Osteocyte (in vitro differentiated cells): ENCODE data around the gene PPP1R12C. TPM values are rescaled to one million over a fixed set of nuclear protein-coding genes. Genes with fewer than 3 reads are reported as not detected.

ENCODE experiments used
- DNase-seq: peaks from one replicate; pipeline ENCODE4 v3.0.0; 2021; ENCODE audit warnings: mixed read lengths; ENCODE audit not compliant: unreplicated experiment; ENCODE audit errors: extremely low spot score
- H3K27ac Mint-ChIP-seq: one replicate; pipeline ENCODE4 v1.8.0; 2021; ENCODE audit warnings: mild to moderate bottlenecking, mixed read lengths; ENCODE audit not compliant: unreplicated experiment
- H3K27me3 Mint-ChIP-seq: one replicate; pipeline ENCODE4 v1.8.0; 2021; ENCODE audit warnings: mixed read lengths; ENCODE audit not compliant: unreplicated experiment
- H3K36me3 Mint-ChIP-seq: one replicate; pipeline ENCODE4 v1.8.0; 2021; ENCODE audit warnings: mixed read lengths; ENCODE audit not compliant: unreplicated experiment
- H3K4me1 Mint-ChIP-seq: one replicate; pipeline ENCODE4 v1.8.0; 2021; ENCODE audit warnings: mixed read lengths; ENCODE audit not compliant: unreplicated experiment
- H3K4me3 Mint-ChIP-seq: one replicate; pipeline ENCODE4 v1.8.0; 2021; ENCODE audit warnings: mild to moderate bottlenecking, moderate library complexity, mixed read lengths; ENCODE audit not compliant: unreplicated experiment
- H3K9me3 Mint-ChIP-seq: one replicate; pipeline ENCODE4 v1.8.0; 2021; ENCODE audit warnings: mixed read lengths; ENCODE audit not compliant: unreplicated experiment
- total RNA-seq: library from RNA; stranded (reverse); gene quantifications from 2 replicates; pipeline ENCODE4 v1.2.1, GENCODE V29; 2021
- TF ChIP-seq, protein P1 (sequence below): fragments of 200-600 bp; sonication (generic); IDR thresholded peaks from 2 replicates; pipeline ENCODE4 v1.5.0; 2021; ENCODE audit warnings: antibody characterized with exemption, mild to moderate bottlenecking, moderate library complexity

PPP1R12C gene
- total RNA-seq, 1 donor from 2014 or later = 135 TPM

DNA sequence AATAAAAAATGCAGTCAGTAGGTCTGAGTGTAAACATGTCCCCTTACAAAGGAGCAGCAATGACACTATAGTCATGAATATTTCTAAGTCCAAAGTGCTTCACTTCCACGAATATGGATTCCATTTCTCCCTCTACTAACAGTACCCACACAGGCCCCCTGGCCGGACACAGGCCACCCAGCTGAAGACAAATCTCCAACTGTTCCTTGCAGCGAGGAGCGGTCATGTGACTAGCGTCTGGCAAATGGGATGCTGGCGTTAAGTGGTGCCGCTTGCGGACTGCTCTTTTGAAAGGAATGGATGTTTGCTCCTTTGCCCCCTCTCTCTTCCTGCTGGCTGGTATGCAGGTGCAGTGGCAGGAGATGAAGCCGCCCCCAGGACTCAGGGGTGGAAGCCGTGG, 16.2 kb downstream of the PPP1R12C start:
- Mint-ChIP-seq H3K9me3 (no peaks in the 10 kb centered on the region), H3K36me3 (peaks cover 23% of the 10 kb centered on the region), H3K27me3 (no peaks in the 10 kb centered on the region), H3K4me3 (no peak overlapping the region), H3K4me1 (peaks cover 2% of the 10 kb centered on the region), H3K27ac (no peak overlapping the region)
- DNase-seq = no peak
- TF ChIP-seq, protein P1, sequence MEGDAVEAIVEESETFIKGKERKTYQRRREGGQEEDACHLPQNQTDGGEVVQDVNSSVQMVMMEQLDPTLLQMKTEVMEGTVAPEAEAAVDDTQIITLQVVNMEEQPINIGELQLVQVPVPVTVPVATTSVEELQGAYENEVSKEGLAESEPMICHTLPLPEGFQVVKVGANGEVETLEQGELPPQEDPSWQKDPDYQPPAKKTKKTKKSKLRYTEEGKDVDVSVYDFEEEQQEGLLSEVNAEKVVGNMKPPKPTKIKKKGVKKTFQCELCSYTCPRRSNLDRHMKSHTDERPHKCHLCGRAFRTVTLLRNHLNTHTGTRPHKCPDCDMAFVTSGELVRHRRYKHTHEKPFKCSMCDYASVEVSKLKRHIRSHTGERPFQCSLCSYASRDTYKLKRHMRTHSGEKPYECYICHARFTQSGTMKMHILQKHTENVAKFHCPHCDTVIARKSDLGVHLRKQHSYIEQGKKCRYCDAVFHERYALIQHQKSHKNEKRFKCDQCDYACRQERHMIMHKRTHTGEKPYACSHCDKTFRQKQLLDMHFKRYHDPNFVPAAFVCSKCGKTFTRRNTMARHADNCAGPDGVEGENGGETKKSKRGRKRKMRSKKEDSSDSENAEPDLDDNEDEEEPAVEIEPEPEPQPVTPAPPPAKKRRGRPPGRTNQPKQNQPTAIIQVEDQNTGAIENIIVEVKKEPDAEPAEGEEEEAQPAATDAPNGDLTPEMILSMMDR = no peak

DNA sequence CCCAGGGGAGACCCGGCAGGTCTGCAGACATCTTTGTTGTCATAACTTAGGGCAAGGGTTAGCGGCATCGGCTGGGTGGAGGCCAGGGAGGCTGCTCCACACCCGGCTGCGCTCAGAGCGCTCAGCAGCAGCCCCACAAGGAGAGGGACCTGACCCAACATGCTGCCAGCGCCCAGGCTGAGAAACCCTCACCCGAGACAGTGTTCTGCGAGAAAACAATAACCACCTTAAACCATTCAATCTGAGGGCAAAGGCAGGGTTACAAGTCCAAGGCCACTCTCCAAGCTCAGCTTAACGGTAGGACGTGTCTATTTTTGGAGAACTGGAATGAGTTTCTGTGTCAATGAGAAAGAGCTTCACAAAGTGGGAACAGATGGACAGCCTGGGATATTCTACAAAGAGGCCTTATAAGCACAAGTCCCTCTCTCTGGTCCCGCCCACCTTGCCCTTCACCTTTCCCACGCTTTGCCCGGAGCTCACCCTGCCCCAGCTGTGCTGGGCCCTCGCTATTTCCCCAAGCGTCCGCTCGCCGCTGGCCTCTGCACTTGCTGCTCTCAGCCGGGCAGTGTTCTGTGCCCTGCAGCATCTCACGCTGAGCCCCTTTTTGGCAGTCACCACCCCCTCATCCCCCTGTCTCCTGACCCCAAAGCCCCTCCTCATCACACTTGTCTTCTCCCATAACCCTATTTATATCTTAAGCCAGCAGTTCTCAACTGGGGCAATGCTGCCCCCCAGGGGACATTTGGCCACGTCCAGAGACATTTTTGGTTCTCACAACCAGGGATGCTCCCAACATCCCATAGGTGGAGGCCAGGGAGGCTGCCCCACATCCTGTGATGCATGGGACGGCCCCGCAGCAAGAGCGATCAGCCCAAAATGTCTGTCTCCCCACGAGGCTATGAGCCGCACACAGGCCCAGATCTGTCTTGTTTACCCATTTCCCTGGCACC, 17.6 kb downstream of the PPP1R12C start:
- DNase-seq = no peak
- peaks cover 23% of the 10 kb centered on the region for H3K36me3 Mint-ChIP-seq
- H3K9me3 Mint-ChIP-seq = no peaks in the 10 kb centered on the region
- H3K27ac Mint-ChIP-seq = no peak overlapping the region
- H3K27me3 Mint-ChIP-seq = no peaks in the 10 kb centered on the region
- no peak overlapping the region for H3K4me3 Mint-ChIP-seq
- TF ChIP-seq, protein P1 = peak; percentile 13
- H3K4me1 Mint-ChIP-seq = peaks cover 2% of the 10 kb centered on the region

DNA sequence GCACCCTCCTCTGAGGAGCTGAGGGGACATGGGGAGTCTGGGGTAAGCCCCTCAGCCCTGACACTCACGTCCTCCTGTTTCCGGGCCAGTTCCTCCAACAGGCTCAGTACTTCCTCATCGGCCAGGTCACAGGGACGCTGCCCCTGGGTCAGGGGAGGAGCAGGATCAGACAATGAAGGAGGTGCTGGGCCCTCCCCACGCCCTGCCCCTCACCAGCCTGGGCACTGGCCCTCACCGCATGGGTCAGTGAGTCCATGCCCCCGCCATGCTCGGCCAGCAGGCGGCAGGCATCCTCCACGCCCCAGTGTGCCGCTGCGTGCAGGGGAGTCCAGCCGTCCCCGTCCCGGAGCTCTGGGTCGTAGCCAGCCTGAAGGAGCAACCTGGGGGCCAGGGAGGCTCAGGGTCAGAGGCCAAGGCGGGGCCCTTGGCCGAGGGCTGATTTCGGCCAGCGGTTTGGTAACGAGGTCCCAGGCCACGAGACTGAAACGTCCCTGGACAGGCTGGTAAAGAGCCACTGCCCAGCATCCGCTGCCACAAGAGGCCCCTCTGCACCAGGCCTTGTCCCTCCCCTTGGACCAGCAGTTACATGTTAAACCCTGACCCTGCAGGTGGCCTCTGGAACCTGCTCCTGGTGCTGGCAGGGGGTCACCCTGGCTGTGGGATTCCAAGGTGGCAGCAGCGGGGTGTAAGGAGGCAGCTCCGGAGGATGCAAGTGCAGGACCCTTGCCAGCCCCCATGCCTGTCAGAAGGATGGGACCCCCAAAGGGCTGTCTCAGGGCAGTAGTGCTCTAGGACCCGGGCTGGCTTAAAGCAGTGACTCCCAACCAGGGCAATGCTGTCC, 18.5 kb downstream of the PPP1R12C start:
- Mint-ChIP-seq H3K9me3 (no peaks in the 10 kb centered on the region), H3K36me3 (peaks cover 27% of the 10 kb centered on the region), H3K27me3 (no peaks in the 10 kb centered on the region), H3K27ac (no peak overlapping the region), H3K4me1 (peaks cover 2% of the 10 kb centered on the region), H3K4me3 (no peak overlapping the region)
- no peak for DNase-seq
- TF ChIP-seq, protein P1 = no peak

DNA sequence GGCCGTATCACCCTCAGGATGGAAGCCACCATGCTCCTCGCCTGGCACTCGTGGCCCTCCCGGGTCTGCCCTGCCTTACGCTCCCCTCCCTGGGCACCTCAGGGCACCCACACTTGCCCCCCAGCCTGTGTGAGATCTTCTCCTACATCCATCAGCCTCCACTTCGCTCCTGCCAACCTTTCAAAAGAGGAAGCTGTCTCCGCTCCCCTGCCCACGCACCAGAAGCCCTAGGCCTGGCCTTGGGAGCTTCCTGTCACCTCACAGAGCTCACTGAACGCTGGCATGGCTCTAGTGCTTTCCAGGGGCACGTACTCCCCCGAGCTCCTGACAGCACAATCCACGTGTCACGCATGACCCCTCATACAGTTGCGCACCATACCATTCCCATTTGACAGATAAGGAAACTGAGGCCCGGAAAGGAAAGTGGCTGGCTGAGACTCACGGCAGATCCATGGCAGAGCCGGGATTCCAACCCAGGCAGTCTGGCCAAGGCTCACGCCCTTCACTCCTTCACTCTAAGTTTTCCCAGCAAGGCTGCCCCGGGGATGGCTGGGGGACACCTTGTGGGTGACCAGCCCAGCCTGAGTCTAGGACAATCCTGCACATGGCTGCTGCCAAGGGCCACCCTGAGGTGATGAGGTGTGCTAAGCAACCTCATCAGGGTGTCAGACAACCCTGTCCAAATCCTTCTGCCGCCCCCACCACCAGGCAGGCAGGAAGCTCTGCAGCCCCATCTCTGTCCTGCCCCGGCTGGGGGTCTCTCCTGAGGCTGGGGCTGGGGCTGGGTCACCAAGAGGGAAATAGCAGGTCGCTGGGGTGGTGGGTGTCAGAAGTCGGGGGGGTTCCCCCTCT, 19.3 kb downstream of the PPP1R12C start:
- Mint-ChIP-seq H3K4me3 (no peak overlapping the region), H3K27ac (no peak overlapping the region), H3K9me3 (no peaks in the 10 kb centered on the region), H3K4me1 (peaks cover 2% of the 10 kb centered on the region), H3K36me3 (peaks cover 22% of the 10 kb centered on the region), H3K27me3 (no peaks in the 10 kb centered on the region)
- DNase-seq = no peak
- TF ChIP-seq, protein P1 = no peak
